GM20000 (cell line): ENCODE results near the gene PRMT7.

ENCODE experiments used
- DNase-seq: peaks from one replicate; pipeline ENCODE4 v3.0.0; 2012; ENCODE audit warnings: low spot score
- TF ChIP-seq, protein P1 (sequence below): IDR thresholded peaks from 2 replicates; pipeline ENCODE4 v1.5.1; 2012; ENCODE audit warnings: mild to moderate bottlenecking, control low read depth; ENCODE audit errors: extremely low read depth, missing control alignments

Gene PRMT7

DNA sequence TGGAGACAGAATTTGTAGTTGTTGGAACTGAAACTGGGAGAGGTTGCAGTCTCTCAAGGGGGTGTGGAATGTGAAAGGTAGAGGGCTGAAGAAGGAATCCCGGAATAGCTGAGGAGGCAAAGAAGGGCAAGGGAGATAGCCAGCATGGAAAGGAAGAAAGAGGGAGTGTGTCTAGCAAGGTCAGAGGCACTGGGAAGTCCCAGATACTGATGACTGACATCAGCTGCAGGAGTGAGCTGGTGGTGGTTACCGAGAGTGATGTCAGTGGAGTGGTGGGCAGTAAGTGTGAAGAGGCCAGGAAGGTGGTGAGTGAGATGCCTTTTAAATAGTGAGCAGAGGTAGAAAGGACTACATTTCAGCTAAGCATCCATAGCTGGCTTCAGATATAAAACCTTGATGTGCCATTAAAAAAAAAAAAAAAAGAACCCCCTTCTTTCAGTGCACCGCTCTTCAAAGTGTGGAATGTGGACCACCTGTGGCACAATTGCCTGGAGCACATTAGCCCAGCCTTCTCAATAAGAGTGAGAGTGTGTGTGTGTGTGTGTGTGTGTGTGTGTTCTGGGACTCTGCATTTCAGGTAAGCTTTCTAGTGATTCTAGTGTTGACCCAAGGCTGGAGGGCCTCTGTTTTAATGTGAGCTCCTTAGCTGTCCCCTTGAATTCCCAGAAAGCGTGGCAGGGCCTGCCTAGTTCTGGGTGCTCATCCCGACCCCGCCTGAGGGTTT, 8.5 kb downstream of the PRMT7 start:
- TF ChIP-seq, protein P1, sequence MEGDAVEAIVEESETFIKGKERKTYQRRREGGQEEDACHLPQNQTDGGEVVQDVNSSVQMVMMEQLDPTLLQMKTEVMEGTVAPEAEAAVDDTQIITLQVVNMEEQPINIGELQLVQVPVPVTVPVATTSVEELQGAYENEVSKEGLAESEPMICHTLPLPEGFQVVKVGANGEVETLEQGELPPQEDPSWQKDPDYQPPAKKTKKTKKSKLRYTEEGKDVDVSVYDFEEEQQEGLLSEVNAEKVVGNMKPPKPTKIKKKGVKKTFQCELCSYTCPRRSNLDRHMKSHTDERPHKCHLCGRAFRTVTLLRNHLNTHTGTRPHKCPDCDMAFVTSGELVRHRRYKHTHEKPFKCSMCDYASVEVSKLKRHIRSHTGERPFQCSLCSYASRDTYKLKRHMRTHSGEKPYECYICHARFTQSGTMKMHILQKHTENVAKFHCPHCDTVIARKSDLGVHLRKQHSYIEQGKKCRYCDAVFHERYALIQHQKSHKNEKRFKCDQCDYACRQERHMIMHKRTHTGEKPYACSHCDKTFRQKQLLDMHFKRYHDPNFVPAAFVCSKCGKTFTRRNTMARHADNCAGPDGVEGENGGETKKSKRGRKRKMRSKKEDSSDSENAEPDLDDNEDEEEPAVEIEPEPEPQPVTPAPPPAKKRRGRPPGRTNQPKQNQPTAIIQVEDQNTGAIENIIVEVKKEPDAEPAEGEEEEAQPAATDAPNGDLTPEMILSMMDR: no peak
- peak; percentile 77 for DNase-seq

DNA sequence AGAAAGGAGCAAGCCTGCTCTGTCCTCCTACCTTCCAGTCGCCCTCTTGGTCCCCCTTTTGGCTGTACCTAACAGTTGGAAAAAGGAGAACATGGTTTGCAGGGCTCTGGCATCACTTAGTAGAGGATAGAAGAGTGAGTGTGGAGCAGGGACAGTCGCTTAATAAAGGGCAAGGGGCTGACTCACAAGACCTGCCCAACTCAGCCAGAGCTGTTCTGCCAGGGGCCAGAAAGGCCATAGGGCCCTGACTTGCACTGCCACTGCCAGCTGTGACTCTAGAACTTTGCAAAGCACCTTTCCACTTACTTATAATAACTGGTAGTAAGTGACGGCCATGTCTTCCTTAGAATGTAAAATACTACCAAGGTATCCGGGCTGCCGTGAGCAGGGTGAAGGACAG, 13.5 kb downstream of the PRMT7 start:
- no peak for DNase-seq
- TF ChIP-seq, protein P1: no peak

DNA sequence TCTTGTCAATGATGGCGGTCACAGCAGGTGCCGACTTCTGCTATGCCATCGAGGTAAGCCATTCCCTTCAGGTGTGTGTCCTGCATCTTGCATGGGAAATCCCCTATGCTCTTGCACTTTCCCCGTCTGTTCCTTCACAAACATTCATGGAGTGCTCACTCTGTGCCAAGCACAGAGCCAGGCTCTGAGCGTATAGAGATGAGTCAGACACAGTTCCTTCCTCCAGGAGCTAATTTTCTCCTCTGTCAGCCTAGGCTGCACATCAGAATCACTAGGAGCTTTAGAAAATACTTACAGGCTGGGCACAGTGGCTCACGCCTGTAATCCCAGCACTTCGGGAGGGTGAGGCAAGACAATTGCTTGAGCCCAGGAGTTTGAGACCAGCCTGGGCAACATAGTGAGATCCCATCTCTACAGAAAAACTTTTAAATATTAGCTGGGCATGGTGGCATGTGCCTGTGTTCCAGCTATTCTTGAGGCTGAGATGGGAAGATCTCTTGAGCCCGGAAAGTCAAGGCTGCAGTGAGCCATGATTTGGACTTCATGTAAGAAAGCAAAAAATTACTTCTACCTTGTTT, 14.1 kb downstream of the PRMT7 start:
- DNase-seq: no peak
- TF ChIP-seq, protein P1: no peak

DNA sequence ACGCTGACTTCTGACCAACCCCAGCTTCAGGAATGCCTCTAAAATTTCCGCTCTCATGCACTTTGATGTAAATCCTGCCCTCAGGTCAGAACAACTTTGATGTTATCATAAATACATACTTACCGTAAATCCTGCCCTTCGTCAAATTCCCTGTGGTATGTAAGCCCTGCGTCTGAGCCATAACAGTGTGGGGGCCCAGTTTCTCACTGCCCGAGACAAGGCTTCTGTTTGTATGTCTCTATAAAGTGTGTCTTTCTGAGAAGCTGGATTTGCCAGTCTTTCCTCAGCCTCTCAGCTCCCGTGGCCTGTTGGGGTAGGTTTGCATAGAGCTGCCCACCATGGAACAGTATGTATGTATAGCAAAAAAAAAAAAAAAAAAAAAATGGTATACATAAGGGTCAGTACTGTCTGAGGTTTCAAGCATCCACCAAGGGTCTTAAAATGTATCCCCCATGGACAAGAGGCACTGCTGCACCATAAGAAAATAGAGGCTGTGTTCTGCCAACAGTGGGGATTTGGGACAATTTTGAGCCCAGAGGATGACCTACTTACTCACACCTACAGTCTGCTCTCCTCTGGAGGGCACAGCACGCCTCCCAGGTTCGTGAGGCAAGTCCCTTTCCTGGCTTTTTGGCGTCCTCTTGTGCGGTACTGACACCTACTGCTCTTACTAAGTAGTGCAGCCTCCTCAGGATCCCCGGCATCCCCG, 17.5 kb downstream of the PRMT7 start:
- peak; percentile 87 for DNase-seq
- TF ChIP-seq, protein P1: peak; percentile 89

DNA sequence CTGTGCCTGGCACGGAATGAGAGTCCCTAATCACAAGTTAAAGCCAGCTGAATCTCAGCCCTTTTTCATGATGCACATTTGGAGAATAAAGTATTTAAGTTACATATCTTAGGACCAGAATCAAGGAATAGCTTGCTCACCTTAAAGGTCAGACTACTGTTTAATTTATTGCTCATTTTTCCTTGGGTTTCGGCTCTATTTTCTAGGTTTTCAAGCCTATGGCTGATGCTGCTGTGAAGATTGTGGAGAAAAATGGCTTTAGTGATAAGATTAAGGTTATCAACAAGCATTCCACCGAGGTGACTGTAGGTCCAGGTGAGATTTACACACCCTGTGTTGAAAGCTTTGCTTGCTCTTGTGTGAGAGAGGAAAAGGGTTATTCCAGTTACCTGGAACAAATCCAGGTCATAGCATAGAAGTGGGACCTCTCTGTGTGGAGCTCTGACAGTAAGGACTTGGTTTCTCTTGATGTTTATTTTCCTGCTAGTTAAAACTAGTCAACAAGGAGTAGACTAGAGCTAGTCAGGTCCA, 18.1 kb downstream of the PRMT7 start:
- TF ChIP-seq, protein P1: no peak

DNA sequence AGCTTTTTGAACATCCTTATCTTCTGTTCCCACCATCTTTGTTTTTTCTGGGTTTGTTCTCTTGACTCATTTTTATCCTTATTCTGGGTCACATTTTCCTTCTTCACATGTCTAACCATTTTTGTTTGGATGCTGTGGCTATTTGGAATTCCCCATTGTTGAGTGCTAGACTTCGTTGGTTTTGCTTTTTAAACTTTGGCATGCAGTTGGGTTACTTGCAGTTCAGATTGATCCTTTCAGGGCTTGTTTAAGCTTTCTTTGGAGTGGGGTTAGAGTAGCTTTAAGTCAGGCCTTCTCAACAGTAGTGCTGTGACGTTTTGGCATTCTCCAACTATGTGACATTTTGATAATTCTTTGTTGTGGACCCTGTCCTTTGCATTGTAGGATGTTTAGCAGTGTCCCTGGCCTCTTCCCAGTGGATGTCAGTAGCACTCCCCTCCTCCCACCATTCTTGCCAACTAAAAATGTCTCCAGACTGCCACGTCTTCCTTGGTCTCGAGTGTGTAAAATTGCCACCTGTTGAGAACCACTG, 21.1 kb downstream of the PRMT7 start:
- DNase-seq: no peak
- TF ChIP-seq, protein P1: no peak

More for the DNA sequence above, 18.1 kb downstream of the PRMT7 start:
- no peak for DNase-seq
